ENCODE measurements around the gene FLCN.

Gene FLCN

DNA sequence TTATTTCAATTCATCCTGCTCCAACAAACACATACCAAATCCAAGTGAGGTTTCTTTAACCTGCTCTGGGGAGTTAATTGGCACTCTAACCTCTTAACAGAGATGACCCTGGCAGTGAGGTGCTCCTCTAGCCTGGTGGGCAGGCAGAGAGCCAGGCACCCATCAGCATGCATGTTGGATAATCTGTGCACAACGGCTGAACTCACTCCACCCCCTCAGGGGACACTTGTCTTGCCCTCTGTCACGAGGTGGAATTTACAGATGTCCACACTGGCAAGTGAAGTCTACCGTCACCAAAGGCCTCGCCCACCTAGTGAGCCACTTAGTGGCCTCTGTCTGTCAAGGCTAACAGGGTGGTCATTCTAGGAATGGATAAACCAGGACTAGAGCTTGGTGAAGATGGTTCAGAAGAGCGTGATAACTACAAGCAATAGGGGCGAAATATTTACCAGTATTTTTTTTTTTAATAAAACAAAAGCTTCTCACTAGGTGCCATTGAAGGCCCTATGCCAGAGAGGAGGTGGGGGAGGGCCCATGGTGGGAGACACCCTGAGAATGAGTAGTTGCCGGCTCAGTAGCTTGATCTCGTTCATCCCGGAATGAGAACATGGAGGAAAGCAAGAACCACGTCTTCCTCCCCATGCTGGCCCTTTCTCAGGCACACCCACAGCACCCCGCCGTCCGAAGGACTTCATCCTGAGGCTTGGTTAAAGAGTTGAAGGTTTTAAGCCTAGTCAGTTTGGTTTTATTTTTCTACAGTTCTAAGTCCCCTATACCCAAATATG, 56.0 kb downstream of the FLCN start:
- H3K4me3 ChIP-seq (replicated peaks; ENCODE audit: low read depth, low read length), result no peak overlapping the region
- TF ChIP-seq, protein P1, sequence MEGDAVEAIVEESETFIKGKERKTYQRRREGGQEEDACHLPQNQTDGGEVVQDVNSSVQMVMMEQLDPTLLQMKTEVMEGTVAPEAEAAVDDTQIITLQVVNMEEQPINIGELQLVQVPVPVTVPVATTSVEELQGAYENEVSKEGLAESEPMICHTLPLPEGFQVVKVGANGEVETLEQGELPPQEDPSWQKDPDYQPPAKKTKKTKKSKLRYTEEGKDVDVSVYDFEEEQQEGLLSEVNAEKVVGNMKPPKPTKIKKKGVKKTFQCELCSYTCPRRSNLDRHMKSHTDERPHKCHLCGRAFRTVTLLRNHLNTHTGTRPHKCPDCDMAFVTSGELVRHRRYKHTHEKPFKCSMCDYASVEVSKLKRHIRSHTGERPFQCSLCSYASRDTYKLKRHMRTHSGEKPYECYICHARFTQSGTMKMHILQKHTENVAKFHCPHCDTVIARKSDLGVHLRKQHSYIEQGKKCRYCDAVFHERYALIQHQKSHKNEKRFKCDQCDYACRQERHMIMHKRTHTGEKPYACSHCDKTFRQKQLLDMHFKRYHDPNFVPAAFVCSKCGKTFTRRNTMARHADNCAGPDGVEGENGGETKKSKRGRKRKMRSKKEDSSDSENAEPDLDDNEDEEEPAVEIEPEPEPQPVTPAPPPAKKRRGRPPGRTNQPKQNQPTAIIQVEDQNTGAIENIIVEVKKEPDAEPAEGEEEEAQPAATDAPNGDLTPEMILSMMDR (IDR thresholded peaks at IDR 0.05; ENCODE audit: low read length, missing control alignments), result no peak

DNA sequence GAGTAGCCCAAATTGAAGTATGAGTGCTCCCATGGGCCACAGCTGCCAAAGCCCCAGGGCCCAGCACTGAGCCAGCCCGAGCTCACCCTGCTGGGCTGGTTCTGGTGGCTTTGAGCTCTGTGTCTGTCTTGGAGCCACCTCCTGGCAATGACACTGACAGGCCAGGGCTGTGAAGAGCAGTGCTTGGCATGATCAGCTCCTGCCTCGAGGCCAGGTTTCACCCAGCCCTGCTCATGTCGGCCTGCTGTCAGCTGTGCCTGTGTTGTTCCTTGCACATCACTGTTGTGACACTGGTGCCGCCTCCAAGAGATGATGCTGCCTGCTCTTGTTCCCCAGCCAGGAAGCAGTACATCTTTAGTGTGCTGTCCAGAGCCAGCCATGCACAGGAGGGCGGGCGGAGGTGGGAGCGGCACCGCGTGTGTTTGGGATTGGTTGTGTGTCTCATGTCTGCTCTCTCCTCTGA, 56.8 kb downstream of the FLCN start:
- no peak overlapping the region for H3K4me3 ChIP-seq (replicated peaks; ENCODE audit: low read depth, low read length)
- TF ChIP-seq, protein P1 (IDR thresholded peaks at IDR 0.05; ENCODE audit: low read length, missing control alignments), result no peak
- DNase-seq (ENCODE audit: low read depth), result no peak

More for the DNA sequence above, 56.0 kb downstream of the FLCN start:
- no peak for DNase-seq (ENCODE audit: low read depth)

DNA sequence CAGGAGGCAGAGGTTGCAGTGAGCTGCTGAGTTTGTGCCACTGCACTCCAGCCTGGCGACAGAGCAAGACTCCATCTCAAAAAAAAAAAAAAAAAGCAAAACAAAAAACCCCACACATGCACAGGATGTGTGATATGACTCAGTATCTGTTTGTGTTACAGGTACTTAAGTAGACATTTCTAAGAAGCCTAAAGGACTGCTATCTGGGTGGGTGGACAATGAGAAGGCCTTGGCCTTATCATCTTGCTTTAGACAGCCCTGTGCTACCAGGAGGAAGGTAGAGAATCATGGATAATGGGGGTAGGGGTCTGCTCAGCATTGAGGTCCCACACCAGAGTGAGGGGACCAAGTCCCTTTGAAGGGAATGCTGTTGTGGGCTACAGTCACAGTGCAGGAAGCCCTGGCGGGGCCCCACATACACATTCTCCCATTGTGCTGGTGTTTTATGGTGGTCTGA, 57.6 kb downstream of the FLCN start:
- TF ChIP-seq, protein P1 (IDR thresholded peaks at IDR 0.05; ENCODE audit: low read length, missing control alignments), result no peak
- DNase-seq (ENCODE audit: low read depth), result no peak
- H3K4me3 ChIP-seq (replicated peaks; ENCODE audit: low read depth, low read length), result no peak overlapping the region

DNA sequence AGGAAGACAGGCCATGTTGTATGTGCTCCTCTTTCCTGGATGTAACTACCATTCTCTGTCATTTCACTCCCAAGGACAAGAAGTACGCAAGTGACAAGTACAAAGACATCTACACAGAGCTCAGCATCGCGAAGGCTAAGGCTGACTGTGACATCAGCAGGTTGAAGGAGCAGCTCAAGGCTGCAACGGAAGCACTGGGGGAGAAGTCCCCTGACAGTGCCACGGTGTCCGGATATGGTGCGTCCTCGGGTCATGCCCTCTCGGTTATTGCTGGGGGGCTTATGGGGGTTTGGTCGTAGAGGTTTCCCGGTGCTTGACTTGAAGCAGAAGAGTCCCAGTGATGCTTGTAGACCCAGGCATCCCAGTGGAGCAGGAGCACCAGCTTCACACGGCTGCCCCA, 59.8 kb downstream of the FLCN start:
- TF ChIP-seq, protein P1 (IDR thresholded peaks at IDR 0.05; ENCODE audit: low read length, missing control alignments), result no peak
- no peak for DNase-seq (ENCODE audit: low read depth)
- no peak overlapping the region for H3K4me3 ChIP-seq (replicated peaks; ENCODE audit: low read depth, low read length)

DNA sequence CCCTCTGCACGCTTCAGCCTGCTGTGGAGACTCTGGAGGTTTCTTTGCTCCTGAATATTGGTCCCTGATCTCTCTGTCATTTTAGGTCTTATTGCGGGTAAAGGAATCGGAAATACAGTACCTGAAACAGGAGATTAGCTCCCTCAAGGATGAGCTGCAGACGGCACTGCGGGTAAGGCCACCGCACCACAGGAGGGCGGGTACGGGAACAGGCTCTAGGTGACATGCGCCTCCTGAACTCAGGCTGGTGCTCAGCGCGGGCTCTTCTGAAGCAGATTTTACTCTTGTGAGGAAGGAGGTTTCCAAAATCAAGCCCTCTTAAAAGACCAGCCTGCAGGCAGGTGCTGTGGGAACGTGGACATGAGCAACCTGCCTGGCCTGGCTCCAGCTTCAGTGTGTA, 60.6 kb downstream of the FLCN start:
- TF ChIP-seq, protein P1 (IDR thresholded peaks at IDR 0.05; ENCODE audit: low read length, missing control alignments), result no peak
- DNase-seq (ENCODE audit: low read depth), result no peak
- no peak overlapping the region for H3K4me3 ChIP-seq (replicated peaks; ENCODE audit: low read depth, low read length)

DNA sequence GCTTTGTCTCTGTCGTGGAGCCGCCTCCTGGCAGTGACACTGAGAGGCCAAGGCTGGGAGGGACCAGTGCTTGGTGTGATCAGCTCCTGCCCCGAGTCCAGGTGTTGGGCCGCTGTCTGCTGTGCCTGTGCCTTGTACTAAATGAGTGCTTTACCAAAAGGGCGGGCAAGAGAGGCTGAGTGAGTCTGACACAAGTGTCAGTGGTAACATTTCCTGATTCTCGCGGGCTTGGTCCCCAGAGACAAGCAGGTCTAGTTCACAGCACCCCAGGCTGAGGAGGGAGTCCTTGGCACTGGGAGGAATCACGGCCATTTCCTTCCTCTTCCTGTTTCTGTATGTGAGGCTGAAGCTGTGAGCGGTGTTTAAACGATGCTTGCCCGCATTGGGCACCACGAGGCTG, 61.1 kb downstream of the FLCN start:
- DNase-seq (ENCODE audit: low read depth), result no peak
- TF ChIP-seq, protein P1 (IDR thresholded peaks at IDR 0.05; ENCODE audit: low read length, missing control alignments), result no peak
- H3K4me3 ChIP-seq (replicated peaks; ENCODE audit: low read depth, low read length), result no peak overlapping the region

DNA sequence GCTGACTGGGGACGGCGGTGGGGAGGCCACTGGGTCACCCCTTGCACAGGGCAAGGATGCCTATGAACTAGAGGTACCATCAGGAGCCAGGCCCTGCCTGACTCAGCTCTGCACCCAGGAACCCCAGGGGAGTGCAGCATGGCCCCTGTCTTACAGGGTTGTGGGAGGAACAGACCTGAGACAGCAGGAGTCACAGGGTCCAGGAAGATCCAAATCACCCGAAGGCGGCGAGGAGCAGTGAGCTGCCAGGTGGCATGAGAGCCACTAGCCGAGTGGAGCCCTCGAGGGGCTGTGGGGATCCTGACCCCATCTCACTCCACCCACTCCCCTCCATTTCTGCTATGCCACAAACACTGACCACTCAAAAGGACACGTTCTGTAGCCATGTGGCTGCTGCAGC, 61.6 kb downstream of the FLCN start:
- no peak for DNase-seq (ENCODE audit: low read depth)
- TF ChIP-seq, protein P1 (IDR thresholded peaks at IDR 0.05; ENCODE audit: low read length, missing control alignments), result no peak
- H3K4me3 ChIP-seq (replicated peaks; ENCODE audit: low read depth, low read length), result no peak overlapping the region
